MCF 10A (cell line): ENCODE results near the gene ADAMTS13. TPM values are rescaled to one million over a fixed set of nuclear protein-coding genes. Genes with fewer than 3 reads are reported as not detected.
"Not testable (repeated sequence)": the region's sequence is repeated elsewhere in the genome, so short reads cannot be mapped to it uniquely, and the experiment has no call there.

Source experiments
- BruUV-seq: library from RNA; stranded (reverse); fragments of 400-500 nt; replicated peaks from 2 replicates; lab custom pipeline; 2021; lab: Mats Ljungman, UMichigan
- CTCF ChIA-PET: fragments of 300-600 bp; sonication (Branson Sonifier 250); formaldehyde crosslinking; extraction: SDS; loops from one replicate; lab custom pipeline; 2021; ENCODE audit warnings: antibody characterized with exemption, inconsistent platforms; lab: Yijun Ruan, JAX
- POLR2A ChIA-PET: fragments of 300-600, 350-650 bp; sonication (Branson Sonifier 250); formaldehyde crosslinking; extraction: SDS; loops from one replicate; lab custom pipeline; 2020; ENCODE audit warnings: antibody characterized with exemption, inconsistent platforms; lab: Yijun Ruan, JAX
- DNase-seq: peaks from one replicate; pipeline ENCODE4 v3.0.0-alpha.2; 2018; ENCODE audit not compliant: unreplicated experiment
- H3K27ac Mint-ChIP-seq: one replicate; pipeline ENCODE4 v1.8.0; 2022; ENCODE audit warnings: mild to moderate bottlenecking, low read depth, mixed read lengths; ENCODE audit not compliant: unreplicated experiment
- H3K27me3 Mint-ChIP-seq: one replicate; pipeline ENCODE4 v1.8.0; 2022; ENCODE audit warnings: mixed read lengths; ENCODE audit not compliant: insufficient read depth, unreplicated experiment
- H3K36me3 Mint-ChIP-seq: one replicate; pipeline ENCODE4 v1.8.0; 2022; ENCODE audit warnings: mild to moderate bottlenecking, moderate library complexity, mixed read lengths; ENCODE audit not compliant: insufficient read depth, unreplicated experiment
- H3K4me1 Mint-ChIP-seq: one replicate; pipeline ENCODE4 v1.8.0; 2022; ENCODE audit warnings: mixed read lengths; ENCODE audit not compliant: insufficient read depth, unreplicated experiment
- H3K4me3 Mint-ChIP-seq: one replicate; pipeline ENCODE4 v1.8.0; 2022; ENCODE audit warnings: mild to moderate bottlenecking, moderate library complexity, mixed read lengths; ENCODE audit not compliant: unreplicated experiment
- H3K9me3 Mint-ChIP-seq: one replicate; pipeline ENCODE4 v1.8.0; 2022; ENCODE audit warnings: mixed read lengths; ENCODE audit not compliant: unreplicated experiment
- intact Hi-C: fragments of 100-400 bp; cut with micrococcal nuclease; formaldehyde crosslinking; loops from 2 replicates; pipeline ENCODE4 v1.14.1; 2022
- total RNA-seq: library from RNA; stranded (reverse); gene quantifications from 2 replicates; pipeline ENCODE4 v1.2.3, GENCODE V29; 2022
- TF ChIP-seq, protein P1 (sequence below): fragments of 200-600 bp; IDR thresholded peaks from one replicate; pipeline ENCODE4 v1.8.0; 2022; ENCODE audit warnings: antibody characterized with exemption, mild to moderate bottlenecking; ENCODE audit not compliant: unreplicated experiment

The ADAMTS13 gene
- total RNA-seq, 1 experiment from 2014 or later = 4.1 TPM

DNA sequence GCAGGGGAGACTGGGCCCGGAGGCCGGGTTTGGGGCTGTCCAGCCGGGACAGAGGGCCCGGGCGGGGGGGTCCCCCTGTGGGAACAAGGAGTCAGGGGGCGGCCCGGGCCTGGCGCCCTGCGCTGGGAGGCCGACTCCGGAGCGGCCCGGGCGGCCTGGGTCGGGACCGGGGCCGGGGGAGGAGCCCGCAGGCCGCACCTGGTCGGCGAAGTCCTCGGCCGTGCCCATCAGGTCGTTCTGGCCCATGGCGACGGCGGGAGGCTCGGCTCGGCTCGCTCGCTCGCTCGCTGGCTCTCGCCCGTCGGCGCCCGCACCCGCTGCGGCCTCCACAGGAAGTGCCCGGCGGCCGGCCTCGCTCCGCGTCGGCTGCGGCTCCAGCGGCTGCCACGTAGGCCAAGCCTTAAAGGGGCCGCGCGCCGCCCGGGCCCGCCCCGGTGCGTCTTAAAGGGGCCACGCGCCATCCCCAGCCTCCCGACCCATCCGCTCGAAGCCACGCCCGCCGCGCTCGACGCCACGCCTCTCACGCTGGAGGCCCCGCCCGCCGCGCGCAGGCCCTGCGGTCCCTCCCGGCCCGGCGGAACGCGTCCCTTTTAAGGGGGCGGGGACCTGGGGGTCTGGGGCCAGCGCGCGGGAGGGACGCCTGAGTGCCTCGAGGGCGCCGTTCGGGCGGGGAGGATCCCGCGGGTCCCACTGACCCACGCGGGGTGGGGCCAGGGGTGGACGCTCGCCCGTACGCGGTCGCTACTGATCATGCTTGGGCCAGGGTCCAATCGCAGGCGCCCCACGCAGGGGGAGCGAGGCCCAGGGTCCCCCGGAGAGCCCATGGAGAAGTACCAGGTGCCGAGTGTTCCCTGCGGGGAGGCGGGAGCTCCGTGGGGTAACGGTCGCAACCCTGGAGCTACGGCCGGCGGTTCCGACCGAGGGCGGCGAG is 46.2 kb upstream of the ADAMTS13 start, which contains the start of the genes STKLD1 and SURF4:
Gene STKLD1, plus strand, starts transcription at position 643 of the 931 bp plus-strand sequence. Its CDS starts 108 bp downstream, at position 751.
Gene SURF4, minus strand, starts transcription at position 337 of the 931 bp plus-strand sequence. Its CDS starts 91 bp downstream, at position 246.
- TF ChIP-seq, protein P1, sequence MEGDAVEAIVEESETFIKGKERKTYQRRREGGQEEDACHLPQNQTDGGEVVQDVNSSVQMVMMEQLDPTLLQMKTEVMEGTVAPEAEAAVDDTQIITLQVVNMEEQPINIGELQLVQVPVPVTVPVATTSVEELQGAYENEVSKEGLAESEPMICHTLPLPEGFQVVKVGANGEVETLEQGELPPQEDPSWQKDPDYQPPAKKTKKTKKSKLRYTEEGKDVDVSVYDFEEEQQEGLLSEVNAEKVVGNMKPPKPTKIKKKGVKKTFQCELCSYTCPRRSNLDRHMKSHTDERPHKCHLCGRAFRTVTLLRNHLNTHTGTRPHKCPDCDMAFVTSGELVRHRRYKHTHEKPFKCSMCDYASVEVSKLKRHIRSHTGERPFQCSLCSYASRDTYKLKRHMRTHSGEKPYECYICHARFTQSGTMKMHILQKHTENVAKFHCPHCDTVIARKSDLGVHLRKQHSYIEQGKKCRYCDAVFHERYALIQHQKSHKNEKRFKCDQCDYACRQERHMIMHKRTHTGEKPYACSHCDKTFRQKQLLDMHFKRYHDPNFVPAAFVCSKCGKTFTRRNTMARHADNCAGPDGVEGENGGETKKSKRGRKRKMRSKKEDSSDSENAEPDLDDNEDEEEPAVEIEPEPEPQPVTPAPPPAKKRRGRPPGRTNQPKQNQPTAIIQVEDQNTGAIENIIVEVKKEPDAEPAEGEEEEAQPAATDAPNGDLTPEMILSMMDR = no peak
- peak; percentile 96 for DNase-seq
- no peaks in the 10 kb centered on the region for H3K27me3 Mint-ChIP-seq
- POLR2A ChIA-PET = interaction anchor here (0.6 to 6.4 kb wide), 22 partner anchors 10 to 406 kb away, joined by 3 to 65 read pairs (median 4); partner anchors contain the start of genes CACFD1, MED22, REXO4 and RPL7A
- H3K4me1 Mint-ChIP-seq = peaks cover 28% of the 10 kb centered on the region
- peak within 1 kb of the TSS; percentile 95 for H3K27ac Mint-ChIP-seq
- H3K9me3 Mint-ChIP-seq = no peaks in the 10 kb centered on the region
- H3K36me3 Mint-ChIP-seq = peaks cover 32% of the 10 kb centered on the region
- H3K4me3 Mint-ChIP-seq = peak within 1 kb of the TSS; percentile 92
- BruUV-seq = no TSS peak
- intact Hi-C loops = no loop called here
- CTCF ChIA-PET = interaction anchor here (0.8 to 1.2 kb wide), 4 partner anchors 20 to 109 kb away, joined by 3 to 5 read pairs (median 3); partner anchors contain the start of genes SURF1 and SURF2

DNA sequence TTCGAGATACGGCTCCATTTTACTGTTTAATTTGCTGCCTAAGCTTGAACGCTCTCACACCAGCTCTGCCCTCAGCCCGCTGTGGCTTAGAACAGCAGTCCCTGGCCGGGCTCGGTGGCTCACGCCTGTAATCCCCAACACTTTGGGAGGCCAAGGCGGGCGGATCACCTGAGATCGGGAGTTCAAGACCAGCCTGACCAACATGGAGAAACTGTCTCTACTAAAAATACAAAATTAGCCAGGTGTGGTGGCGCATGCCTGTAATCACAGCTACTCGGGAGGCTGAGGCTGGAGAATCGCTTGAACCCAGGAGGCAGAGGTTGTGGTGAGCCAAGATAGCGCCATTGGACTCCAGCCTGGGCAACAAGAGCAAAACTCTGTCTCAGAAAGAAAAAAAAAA is 44.9 kb upstream of the ADAMTS13 start:
- DNase-seq, H3K27ac Mint-ChIP-seq, BruUV-seq, H3K9me3 Mint-ChIP-seq, H3K27me3 Mint-ChIP-seq, intact Hi-C loops: not testable (repeated sequence)
- peaks cover 28% of the 10 kb centered on the region for H3K36me3 Mint-ChIP-seq
- H3K4me1 Mint-ChIP-seq = peaks cover 21% of the 10 kb centered on the region
- ChIA-PET POLR2A (interaction anchor here (0.6 to 3.4 kb wide), 15 partner anchors 13 to 588 kb away, joined by 3 to 33 read pairs (median 4); partner anchors contain the start of genes CACFD1, MED22, REXO4 and RPL7A), CTCF (interaction anchor here (0.6 to 1.2 kb wide), 5 partner anchors 20 to 109 kb away, joined by 3 to 5 read pairs (median 3); partner anchors contain the start of genes SURF1 and SURF2)
- H3K4me3 Mint-ChIP-seq = peak overlapping the region; percentile 92

DNA sequence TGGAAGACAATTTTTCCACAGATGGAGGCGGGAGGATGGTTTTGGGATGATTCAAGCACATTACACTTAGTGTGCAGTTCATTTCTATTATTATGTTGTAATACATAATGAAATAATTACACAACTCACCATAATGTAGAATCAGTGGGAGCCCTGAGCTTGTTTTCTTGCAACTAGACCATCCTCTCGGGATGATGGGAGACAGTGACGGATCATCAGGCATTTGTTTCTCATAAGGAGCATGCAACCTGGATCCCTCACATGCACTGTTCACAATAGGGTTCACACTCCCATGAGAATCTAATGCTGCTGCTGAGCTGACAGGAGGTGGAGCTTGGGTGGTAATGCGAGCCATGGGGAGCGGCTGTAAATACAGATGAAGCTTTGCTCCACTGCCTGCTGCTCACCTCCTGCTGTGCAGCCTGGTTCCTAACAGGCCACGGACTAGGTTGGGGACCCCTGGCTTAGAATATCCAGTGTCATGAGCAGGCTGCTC is 44.4 kb upstream of the ADAMTS13 start:
- ChIA-PET POLR2A (interaction anchor here (0.6 to 3.4 kb wide), 9 partner anchors 13 to 587 kb away, joined by 3 to 33 read pairs (median 5); partner anchors contain the start of genes CACFD1, MED22, REXO4 and RPL7A), CTCF (interaction anchor here (0.6 to 1.1 kb wide), 4 partner anchors 28 to 109 kb away, joined by 3 to 5 read pairs (median 3); no protein-coding TSS in a partner anchor)
- Mint-ChIP-seq H3K4me3 (no peak overlapping the region), H3K4me1 (peaks cover 21% of the 10 kb centered on the region), H3K27me3 (no peaks in the 10 kb centered on the region), H3K36me3 (peaks cover 23% of the 10 kb centered on the region), H3K27ac (no peak overlapping the region), H3K9me3 (no peaks in the 10 kb centered on the region)
- intact Hi-C loops = no loop called here
- peak; percentile 65 for DNase-seq
- BruUV-seq = no TSS peak
- TF ChIP-seq, protein P1 = no peak

DNA sequence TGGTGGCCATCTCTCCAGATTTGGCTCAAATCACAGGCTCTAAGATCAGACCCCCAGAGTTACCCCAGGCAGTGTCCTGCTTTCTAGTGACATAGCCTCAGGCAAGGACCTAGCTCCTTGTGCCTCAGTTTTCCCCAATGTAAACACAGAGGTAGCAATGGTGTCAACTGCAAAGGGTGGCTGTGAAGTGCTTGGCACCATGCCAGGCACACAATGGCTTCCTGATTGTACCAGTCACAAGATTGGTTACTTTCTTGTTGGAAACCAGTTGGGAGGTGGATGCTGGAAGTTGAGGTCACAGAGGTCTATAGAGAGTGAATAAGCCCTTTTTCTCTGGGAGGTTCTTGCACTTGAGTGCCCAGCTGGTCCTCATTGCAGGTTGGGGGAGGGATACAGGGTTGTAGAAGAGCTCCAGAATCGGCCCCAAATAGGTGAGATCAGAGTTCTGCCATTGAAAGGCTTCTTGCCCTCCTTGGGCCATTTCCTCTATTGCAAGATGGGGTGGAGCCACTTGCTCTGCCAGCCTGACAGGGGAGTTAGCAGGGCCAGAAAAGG is 43.7 kb upstream of the ADAMTS13 start:
- DNase-seq = no peak
- no peak overlapping the region for H3K27ac Mint-ChIP-seq
- H3K4me1 Mint-ChIP-seq = peaks cover 21% of the 10 kb centered on the region
- peaks cover 16% of the 10 kb centered on the region for H3K36me3 Mint-ChIP-seq
- TF ChIP-seq, protein P1 = no peak
- no peak overlapping the region for H3K4me3 Mint-ChIP-seq
- no peaks in the 10 kb centered on the region for H3K27me3 Mint-ChIP-seq
- BruUV-seq = no TSS peak
- POLR2A ChIA-PET = interaction anchor here (1.0 to 3.4 kb wide), 5 partner anchors 17 to 39 kb away, joined by 3 to 33 read pairs (median 18); partner anchors contain the start of genes MED22, REXO4, RPL7A and SURF1
- CTCF ChIA-PET = interaction anchor here (0.6 to 1.4 kb wide), 2 partner anchors 32 to 109 kb away, joined by 3 read pairs; no protein-coding TSS in a partner anchor
- no peaks in the 10 kb centered on the region for H3K9me3 Mint-ChIP-seq
- intact Hi-C loops = no loop called here
